GM18505 (cell line): ENCODE results near the gene NVL.
A peak's percentile ranks its signal among the peaks of the same experiment; 100 is the strongest.

Source experiments
- ATAC-seq: cut with Tn5 transposase; IDR thresholded peaks from one replicate; pipeline ENCODE4 v1.9.1; 2021; ENCODE audit not compliant: unreplicated experiment
- POLR2A ChIP-seq: IDR thresholded peaks from 4 replicates; pipeline ENCODE4 v1.6.1; 2011; ENCODE audit warnings: borderline replicate concordance; ENCODE audit not compliant: insufficient read depth, insufficient read length; ENCODE audit errors: extremely low read depth

The NVL gene

DNA sequence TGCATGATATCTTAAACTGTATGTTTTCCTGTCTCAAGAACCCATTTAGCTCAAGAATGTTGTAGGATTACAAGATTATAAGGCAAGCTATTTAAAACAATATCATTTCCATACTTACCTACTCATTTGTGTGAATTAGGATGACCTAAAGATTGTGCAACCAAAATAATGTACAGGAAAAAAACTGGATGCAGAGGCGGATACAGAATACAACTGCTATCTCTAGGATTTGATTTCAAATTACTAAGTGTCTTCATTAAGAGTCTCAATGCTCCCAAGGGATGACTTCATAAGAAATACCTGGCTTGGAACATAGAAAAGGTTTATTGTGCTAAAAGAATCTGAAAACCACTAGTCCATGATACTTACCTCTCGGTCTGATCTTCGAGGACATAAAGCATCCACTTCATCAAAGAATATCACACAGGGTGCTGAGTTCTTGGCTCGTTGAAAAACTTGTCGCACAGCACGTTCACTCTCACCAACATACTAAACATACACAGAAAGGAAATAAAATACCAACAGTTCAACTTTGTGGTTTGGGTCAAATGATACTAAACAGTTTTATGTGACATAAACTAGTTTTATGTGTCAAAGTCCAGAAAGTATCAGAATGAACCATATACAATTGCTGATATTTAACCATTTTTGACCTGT is 54.9 kb downstream of the NVL start:
- no peak for TF ChIP-seq POLR2A
- ATAC-seq, result no peak

DNA sequence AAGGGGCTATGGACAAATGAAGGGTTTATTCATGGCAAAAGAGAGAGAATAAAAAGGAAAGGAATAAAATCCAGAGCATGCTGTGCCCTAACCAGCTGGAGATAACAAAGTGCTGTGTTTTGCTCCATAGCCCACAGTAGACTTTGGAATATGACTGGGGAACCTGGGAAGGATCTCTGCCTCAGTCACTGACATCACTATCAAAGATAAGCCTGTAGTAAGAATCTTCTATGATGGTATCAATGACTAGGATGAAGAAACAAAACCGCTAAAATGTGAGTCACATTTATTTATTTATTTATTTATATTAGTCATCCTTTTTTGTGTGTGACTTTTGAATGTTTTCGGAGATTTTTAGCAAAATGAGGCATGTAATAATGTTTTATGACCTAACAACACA is 56.3 kb downstream of the NVL start:
- no peak for TF ChIP-seq POLR2A
- ATAC-seq, result no peak

GRCh38 chr1:224271106-224271505 is 58.9 kb downstream of the NVL start:
- no peak for ATAC-seq
- TF ChIP-seq POLR2A, result no peak

DNA sequence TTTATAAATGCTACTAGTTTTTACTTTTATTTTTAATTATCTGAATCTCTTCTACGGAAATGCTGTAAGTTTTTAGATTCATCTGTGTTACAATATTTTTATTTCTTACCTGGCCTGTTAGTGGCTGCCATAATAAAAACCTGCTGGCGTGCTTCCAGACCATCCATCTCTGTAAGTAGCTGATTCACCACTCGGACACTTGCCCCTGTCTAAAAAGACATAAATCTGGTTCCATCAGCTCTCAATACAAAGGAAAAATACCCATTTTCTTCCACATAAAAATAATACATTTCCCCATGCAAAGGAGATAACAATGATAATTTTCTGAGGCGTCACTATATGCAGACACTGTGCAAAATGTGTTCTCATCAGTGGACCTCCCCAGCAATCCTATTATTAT is 62.0 kb downstream of the NVL start:
- ATAC-seq, result no peak
- TF ChIP-seq POLR2A, result no peak

DNA sequence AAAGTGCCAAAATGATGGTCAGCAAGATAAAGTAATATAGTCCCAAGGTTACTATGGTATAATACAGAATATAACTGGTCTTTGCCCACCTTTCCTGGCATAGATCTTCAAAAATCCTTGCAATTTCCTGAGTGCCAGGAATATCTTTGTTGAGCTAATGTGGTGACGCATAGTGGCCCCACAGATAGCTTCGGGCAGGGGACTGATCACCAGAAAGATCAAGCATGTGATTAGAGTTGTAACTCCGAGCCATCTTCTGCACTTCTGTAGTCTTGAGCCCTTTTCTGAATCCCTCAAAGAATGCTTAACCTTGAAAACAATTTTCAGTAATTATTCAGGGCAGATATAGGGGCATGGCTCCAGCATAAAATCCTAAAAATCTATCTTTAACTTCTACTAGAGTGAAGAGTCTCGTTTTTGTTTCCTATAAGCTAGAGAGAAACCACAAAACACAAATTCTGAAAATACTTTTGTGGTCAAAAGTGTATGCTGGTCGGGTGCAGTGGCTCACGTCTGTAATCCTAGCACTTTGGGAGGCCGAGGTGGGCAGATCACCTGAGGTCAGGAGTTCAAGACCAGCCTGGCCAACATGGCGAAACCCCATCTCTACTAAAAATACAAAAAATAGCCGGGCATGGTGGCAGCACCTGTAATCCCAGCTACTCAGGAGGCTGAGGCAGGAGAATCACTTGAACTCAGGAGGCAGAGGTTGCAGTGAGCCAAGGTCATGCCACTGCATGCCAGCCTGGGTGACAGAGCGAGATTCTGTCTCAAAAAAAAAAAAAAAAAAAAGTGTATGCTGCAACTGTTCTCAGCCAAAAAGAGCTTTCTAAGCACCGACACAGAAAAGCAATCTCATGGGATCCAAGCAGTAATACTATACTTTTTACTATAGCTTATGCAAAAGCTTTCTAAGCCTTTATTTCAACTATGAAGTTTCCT is 62.8 kb downstream of the NVL start:
- TF ChIP-seq POLR2A, result no peak
- no peak for ATAC-seq

DNA sequence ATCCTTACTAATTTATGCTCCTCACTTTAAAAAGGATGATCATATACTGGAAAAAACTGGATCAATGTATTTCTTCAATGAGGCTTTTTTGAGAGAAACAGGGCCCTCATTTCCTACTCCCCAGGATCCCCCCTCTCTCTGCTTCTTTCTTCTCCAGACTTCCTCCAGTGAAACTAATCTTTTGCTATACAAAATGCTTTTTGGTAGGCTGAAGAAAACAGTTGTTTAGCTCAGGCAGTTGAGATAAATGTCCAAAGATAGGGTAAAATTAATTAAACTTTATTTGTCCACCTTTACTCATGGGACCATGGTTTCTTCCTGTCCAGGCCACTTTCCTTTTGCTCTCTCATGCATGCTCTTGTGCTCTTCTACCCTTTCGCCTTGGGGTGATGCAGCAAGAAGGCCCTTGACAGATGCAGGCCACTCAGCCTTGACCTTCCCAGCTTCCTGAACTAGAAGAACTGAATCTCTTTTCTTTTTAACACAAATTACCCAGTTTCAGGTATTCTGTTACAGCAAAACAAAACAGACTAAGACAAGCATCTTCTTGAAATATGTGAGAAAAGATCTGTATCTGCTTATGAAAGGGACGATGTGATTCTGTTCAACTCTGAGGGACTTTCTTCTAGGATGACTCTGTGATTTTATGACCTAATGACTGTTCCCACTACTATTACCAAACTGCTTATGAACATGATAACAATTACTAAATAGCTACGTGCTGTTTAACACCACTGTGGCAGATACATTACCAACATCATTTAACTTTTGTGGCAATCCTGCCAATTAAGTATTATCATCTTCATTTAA is 63.7 kb downstream of the NVL start:
- ATAC-seq, result peak; percentile 66
- no peak for TF ChIP-seq POLR2A

DNA sequence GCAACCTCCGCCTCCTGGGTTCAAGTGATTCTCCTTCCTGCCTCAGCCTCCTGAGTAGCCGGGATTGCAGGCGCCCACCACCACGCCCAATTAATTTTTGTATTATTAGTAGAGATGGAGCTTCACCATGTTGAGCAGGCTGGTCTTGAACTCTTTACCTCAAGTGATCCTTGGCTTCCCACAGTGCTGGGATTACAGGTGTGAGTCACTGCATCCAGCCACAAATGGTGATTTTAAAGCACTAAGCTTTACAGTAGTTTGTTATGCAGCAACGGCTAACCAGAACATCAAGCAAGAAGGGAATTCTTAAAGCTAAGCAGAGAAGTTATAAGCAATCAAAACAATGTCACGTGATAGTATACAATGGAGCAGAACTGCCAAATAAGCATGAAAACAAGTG is 65.7 kb downstream of the NVL start:
- TF ChIP-seq POLR2A, result no peak
- no peak for ATAC-seq

- TF ChIP-seq POLR2A, result no peak
- no peak for ATAC-seq
Measured at GRCh38 chr1:224262373-224263054, 67.5 kb downstream of the NVL start.

GRCh38 chr1:224259986-224260385 is 70.0 kb downstream of the NVL start:
- ATAC-seq, result no peak
- TF ChIP-seq POLR2A, result no peak

DNA sequence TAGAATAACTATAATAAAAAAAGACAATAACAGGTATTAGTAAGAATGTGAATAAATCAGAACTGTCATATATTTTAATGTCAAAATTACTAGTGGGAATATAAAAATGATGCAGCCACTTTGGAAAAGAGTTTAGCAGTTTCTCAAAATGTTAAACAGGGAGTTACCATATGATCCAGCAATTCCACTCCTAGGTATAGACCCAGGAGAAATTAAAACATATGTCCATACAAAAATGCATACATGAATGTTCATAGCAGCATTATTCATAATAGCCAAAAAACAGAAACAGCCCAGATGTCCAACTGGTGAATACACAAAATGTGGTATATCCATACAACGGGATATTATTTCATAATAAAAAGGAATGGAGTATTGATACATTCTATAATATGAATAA is 71.6 kb downstream of the NVL start:
- TF ChIP-seq POLR2A, result no peak
- ATAC-seq, result no peak

GRCh38 chr1:224256640-224257039 is 73.3 kb downstream of the NVL start:
- TF ChIP-seq POLR2A, result no peak
- no peak for ATAC-seq

GRCh38 chr1:224253721-224254120 is 76.3 kb downstream of the NVL start:
- ATAC-seq, result no peak
- TF ChIP-seq POLR2A, result no peak

- TF ChIP-seq POLR2A, result no peak
- no peak for ATAC-seq
Measured at GRCh38 chr1:224252479-224252878, 77.5 kb downstream of the NVL start.
